B cell (primary cell): Measurements from ENCODE around the gene BET1L. TPM values are rescaled to one million over a fixed set of nuclear protein-coding genes. Genes with fewer than 3 reads are reported as not detected.
A peak's percentile ranks its signal among the peaks of the same experiment; 100 is the strongest.

Experiments used
- ATAC-seq: fragments of 200-7000 bp; cut with Tn5 transposase; one replicate; pipeline ENCODE4 v1.10.0; 2021; ENCODE audit warnings: low read depth, mild to moderate bottlenecking, moderate number of reproducible peaks, moderate library complexity
- CTCF ChIA-PET: fragments of 350-600 bp; sonication (Branson Sonifier 250); formaldehyde crosslinking; loops from one replicate; lab custom pipeline; 2021; ENCODE audit warnings: antibody characterized with exemption, inconsistent platforms; lab: Charles Lee
- POLR2A ChIA-PET: fragments of 350-600 bp; sonication (Branson Sonifier 250); formaldehyde crosslinking; loops from one replicate; lab custom pipeline; 2021; ENCODE audit warnings: antibody characterized with exemption; lab: Charles Lee
- DNase-seq: peaks from one replicate; pipeline ENCODE4 v3.0.0; 2013
- H2AFZ ChIP-seq: 2 replicates; pipeline ENCODE4 v1.6.1; 2012; ENCODE audit warnings: mild to moderate bottlenecking, low read depth, low read length; ENCODE audit not compliant: insufficient read depth, poor library complexity, severe bottlenecking
- H3K27ac ChIP-seq, 2 donors: 1 replicate in 1 of 2; 2 replicates in 1 of 2; pipeline ENCODE4 v1.5.1; 2012 to 2013; ENCODE audit warnings: low read length in 2 of 2, mild to moderate bottlenecking in 2 of 2, moderate library complexity in 1 of 2
- H3K27me3 ChIP-seq, 4 experiments: fragments of 200-600 bp in 1 of 4; sonication (generic) in 1 of 4; replicated peaks in 1 of 4; 1 replicate in 2 of 4; 2 replicates in 2 of 4; pipeline versions ENCODE4 v1.6.1 to v1.7.0; 2013 to 2016; ENCODE audit warnings: low read length in 3 of 4, mild to moderate bottlenecking in 2 of 4, mixed read lengths in 1 of 4, moderate library complexity in 1 of 4; ENCODE audit not compliant: insufficient read depth in 4 of 4, control insufficient read depth in 3 of 4; ENCODE audit errors: control extremely low read depth in 1 of 4
- H3K36me3 ChIP-seq, 2 experiments: replicated peaks in 1 of 2; 1 replicate in 1 of 2; 2 replicates in 1 of 2; pipeline versions ENCODE4 v1.6.1 to v1.7.1; 2013; ENCODE audit warnings: low read length in 1 of 2; ENCODE audit not compliant: insufficient read depth in 2 of 2, control insufficient read depth in 1 of 2; ENCODE audit errors: control extremely low read depth in 1 of 2, extremely low read depth in 1 of 2
- H3K4me1 ChIP-seq, 2 donors: fragments of 200-600 bp in 1 of 2; sonication (generic) in 1 of 2; 1 replicate in 1 of 2; 2 replicates in 1 of 2; pipeline versions ENCODE4 v1.5.1 to v1.6.1; 2013 to 2017; ENCODE audit warnings: low read length in 2 of 2; ENCODE audit not compliant: control insufficient read depth in 2 of 2, insufficient read depth in 2 of 2
- H3K4me2 ChIP-seq: replicated peaks from 2 replicates; pipeline ENCODE3; 2012; ENCODE audit warnings: mild to moderate bottlenecking, low read depth, low read length; ENCODE audit not compliant: poor library complexity, severe bottlenecking
- H3K4me3 ChIP-seq, 5 experiments: fragments of 200-600 bp in 1 of 5; sonication (generic) in 1 of 5; 1 replicate in 3 of 5; 2 replicates in 2 of 5; pipeline versions ENCODE4 v1.5.1 to v1.7.0; 2011 to 2016; ENCODE audit warnings: low read length in 4 of 5, mild to moderate bottlenecking in 4 of 5, low read depth in 2 of 5, control low read depth in 1 of 5, moderate library complexity in 1 of 5; ENCODE audit not compliant: insufficient read depth in 1 of 5; ENCODE audit errors: control extremely low read depth in 1 of 5, extremely low read depth in 1 of 5
- H3K79me2 ChIP-seq: fragments of 200-600 bp; sonication (generic); one replicate; pipeline ENCODE4 v1.6.0; 2016; ENCODE audit warnings: low read length; ENCODE audit not compliant: control insufficient read depth, insufficient read depth
- H3K9ac ChIP-seq: fragments of 200-600 bp; sonication (generic); 2 replicates; pipeline ENCODE4 v1.6.1; 2017; ENCODE audit warnings: mild to moderate bottlenecking, low read length, moderate library complexity
- H3K9me3 ChIP-seq, 3 donors: one replicate each; pipeline versions ENCODE4 v1.6.1 to v1.7.1; 2013; ENCODE audit warnings: low read length in 2 of 3; ENCODE audit not compliant: control insufficient read depth in 2 of 3, insufficient read depth in 1 of 3; ENCODE audit errors: control extremely low read depth in 1 of 3
- H4K20me1 ChIP-seq: 2 replicates; pipeline ENCODE4 v1.6.0; 2012; ENCODE audit warnings: mild to moderate bottlenecking, low read length; ENCODE audit not compliant: insufficient read depth, control insufficient read depth, poor library complexity, severe bottlenecking
- H3K27ac Mint-ChIP-seq: one replicate; pipeline ENCODE4 v1.8.0; 2021; ENCODE audit warnings: mixed read lengths
- H3K27me3 Mint-ChIP-seq: one replicate; pipeline ENCODE4 v1.8.0; 2021; ENCODE audit warnings: mixed read lengths
- H3K4me1 Mint-ChIP-seq: one replicate; pipeline ENCODE4 v1.8.0; 2021; ENCODE audit warnings: mixed read lengths
- H3K4me3 Mint-ChIP-seq: one replicate; pipeline ENCODE4 v1.8.0; 2021; ENCODE audit warnings: mixed read lengths
- H3K9me3 Mint-ChIP-seq: one replicate; pipeline ENCODE4 v1.8.0; 2022; ENCODE audit warnings: mixed read lengths; ENCODE audit not compliant: insufficient read depth
- CTCF ChIP-seq: fragments of 200-600 bp; IDR thresholded peaks from one replicate; pipeline ENCODE4 v1.8.0; 2022; ENCODE audit warnings: antibody characterized with exemption, mild to moderate bottlenecking
- EZH2 ChIP-seq: IDR thresholded peaks from 2 replicates; pipeline ENCODE4 v1.6.1; 2012; ENCODE audit warnings: borderline replicate concordance, low read depth, mild to moderate bottlenecking, moderate library complexity, low read length; ENCODE audit not compliant: insufficient read depth, poor library complexity, severe bottlenecking
- WGBS: methylation state at CpG from one replicate; pipeline ENCODE4 v1.1.5; 2013; ENCODE audit warnings: missing lambda C conversion rate; ENCODE audit not compliant: insufficient coverage; 5-methylcytosine and 5-hydroxymethylcytosine counted together
- intact Hi-C: fragments of 100-400 bp; cut with micrococcal nuclease; formaldehyde crosslinking; loops from one replicate; pipeline ENCODE4 v1.10.0; 2022
- polyA plus RNA-seq: library from polyadenylated mRNA; depleted of rRNA; stranded (reverse); fragments of >200 nt; gene quantifications from 2 replicates; pipeline ENCODE4 v1.2.3, GENCODE V29; 2012
- total RNA-seq, 2 donors: library from RNA; stranded (reverse); fragments of 120-200 nt in 1 of 2; gene quantifications; 1 replicate in 1 of 2; 2 replicates in 1 of 2; pipeline versions ENCODE4 v1.2.3 to v1.2.4, GENCODE V29; 2013 to 2022

Gene BET1L
- total and polyA plus RNA-seq, 2 donors (not counting 1 experiment from before 2014, with no cell fraction given): 49.3 to 69.1 TPM

- no peak overlapping the region for H3K27ac ChIP-seq
- intact Hi-C loops: loop anchor here (5.0 kb wide), 2 partner anchors 331 to 591 kb away; partner anchors contain the start of genes HRAS, LRRC56 and SLC25A22
Measured at GRCh38 chr11:206002-206384, 1.2 kb downstream of the BET1L start.

More at GRCh38 chr11:206002-206384, 1.2 kb downstream of the BET1L start:
- no peak for DNase-seq
- H3K4me1 ChIP-seq: peaks cover 26 to 47% of the 10 kb centered on the region in 2 donors
- H3K4me2 ChIP-seq: peak overlapping the region; percentile 98
- CTCF ChIA-PET: interaction anchor here (1.3 to 4.0 kb wide), 4 partner anchors 45 to 244 kb away, joined by 4 to 33 read pairs (median 6); partner anchors contain the start of gene PTDSS2
- peaks cover 0 to 43% of the 10 kb centered on the region in 2 experiments for H3K36me3 ChIP-seq
- H3K27me3 Mint-ChIP-seq: no peaks in the 10 kb centered on the region
- no peak overlapping the region for H2AFZ ChIP-seq
- peaks cover 57% of the 10 kb centered on the region for H3K4me1 Mint-ChIP-seq
- H3K4me3 Mint-ChIP-seq: peak overlapping the region; percentile 98
- POLR2A ChIA-PET: interaction anchor here (0.9 to 3.2 kb wide), 2 partner anchors 30 to 209 kb away, joined by 3 to 25 read pairs; partner anchors contain the start of genes PSMD13, SIGIRR and SIRT3
- H3K79me2 ChIP-seq: peaks cover 67% of the 10 kb centered on the region
- no peak for ATAC-seq
- no peaks in the 10 kb centered on the region for H3K27me3 ChIP-seq
- peak overlapping the region; percentile 100 for H3K27ac Mint-ChIP-seq
- H3K9me3 Mint-ChIP-seq: no peaks in the 10 kb centered on the region
- 86% methylated on average over 2 of the region's 7 CpGs for WGBS
- H4K20me1 ChIP-seq: peaks cover 76% of the 10 kb centered on the region
- peak overlapping the region; percentile 93 for H3K9ac ChIP-seq
- TF ChIP-seq EZH2 (no peak), CTCF (no peak)
- H3K9me3 ChIP-seq: no peaks in the 10 kb centered on the region
- peak overlapping the region in 4 of 5 experiments; percentile 87 to 98 (median 90) for H3K4me3 ChIP-seq
